NCI-H2196 (cell line): ENCODE results near the gene NXPH2.
"Not testable (repeated sequence)": the region's sequence is repeated elsewhere in the genome, so short reads cannot be mapped to it uniquely, and the experiment has no call there.

ENCODE experiments used
- DNase-seq: peaks from one replicate; lab custom pipeline; 2025; ENCODE audit not compliant: unreplicated experiment; lab: John Stamatoyannopoulos, UW

Gene NXPH2

DNA sequence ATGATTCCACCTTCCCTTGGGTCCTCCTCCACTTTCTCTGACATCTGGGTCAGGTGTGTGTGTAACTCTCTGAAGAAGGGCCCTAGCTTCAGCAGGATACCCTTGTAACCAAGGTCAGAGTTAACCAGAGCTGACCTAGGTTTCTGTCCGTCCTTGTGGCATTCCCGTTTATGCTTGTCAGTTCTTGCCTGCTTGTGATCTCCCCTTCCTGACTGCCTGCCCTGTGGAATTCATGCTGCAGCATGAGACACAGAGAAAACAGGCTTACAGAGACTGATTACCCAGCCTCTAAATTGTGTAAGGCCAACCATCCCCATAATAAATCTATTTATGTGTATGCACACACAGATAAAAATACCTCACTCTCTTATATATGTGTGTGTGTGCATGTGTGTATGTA, 22.8 kb downstream of the NXPH2 start:
- no peak for DNase-seq

DNA sequence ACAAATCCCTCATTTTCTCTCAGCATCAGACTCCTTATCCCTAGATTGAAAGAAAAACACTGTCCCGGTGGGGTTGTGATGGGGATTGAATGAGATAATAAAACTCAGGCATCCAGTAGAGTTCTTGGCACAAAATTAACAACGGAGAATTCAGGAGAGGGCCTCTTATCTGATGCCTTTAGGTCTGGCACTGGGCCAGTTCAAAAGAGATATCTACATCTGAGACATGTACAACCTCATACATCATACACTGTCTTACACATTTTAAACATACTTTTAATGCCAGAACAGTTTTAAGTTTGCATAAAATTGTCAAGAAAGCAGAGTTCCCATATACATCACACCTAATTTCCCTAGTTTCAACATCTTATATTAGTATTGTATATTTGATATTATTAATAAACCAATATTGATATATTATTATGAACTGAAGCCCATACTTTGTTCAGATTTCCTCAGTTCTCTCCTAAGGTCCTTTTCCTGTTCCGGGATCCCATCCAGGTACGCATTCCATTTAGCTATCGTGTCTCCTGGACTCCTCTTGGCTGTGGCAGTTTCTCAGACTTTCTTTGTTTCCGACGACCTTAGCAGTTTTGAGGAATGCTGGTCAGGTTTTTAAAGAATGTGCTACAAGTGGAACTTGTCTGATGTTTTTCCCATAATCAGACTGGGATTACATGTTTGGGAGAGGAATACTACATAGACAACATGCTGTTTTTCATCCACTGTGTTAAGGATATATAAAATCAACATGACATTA, 27.8 kb downstream of the NXPH2 start:
- no peak for DNase-seq

- DNase-seq, result no peak
These were observed 35.5 kb downstream of the NXPH2 start for GRCh38 chr2:138744713-138745112.

- DNase-seq, result no peak
These were observed 37.6 kb downstream of the NXPH2 start for GRCh38 chr2:138742441-138743057.

DNA sequence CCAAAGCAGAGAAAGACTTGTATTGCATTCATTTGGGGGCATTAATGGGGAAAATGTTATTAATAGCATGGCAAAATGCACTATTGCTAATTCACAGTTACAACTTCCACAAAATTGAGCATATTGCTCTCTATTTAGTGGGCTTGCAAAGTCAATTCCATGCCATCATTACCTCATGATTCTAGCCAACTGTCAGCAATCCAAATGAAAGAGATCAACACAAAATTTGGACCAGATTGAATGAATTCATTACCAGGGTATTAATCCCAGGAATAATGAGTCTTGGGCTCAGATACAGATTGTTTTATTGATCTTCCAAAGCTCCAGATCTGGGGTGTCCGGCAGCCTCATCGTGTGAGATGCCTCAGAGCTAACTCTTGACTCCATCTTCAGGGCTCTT, 38.3 kb downstream of the NXPH2 start:
- no peak for DNase-seq

- not testable (repeated sequence) for DNase-seq
These were observed 43.1 kb downstream of the NXPH2 start for GRCh38 chr2:138737009-138737554.

DNA sequence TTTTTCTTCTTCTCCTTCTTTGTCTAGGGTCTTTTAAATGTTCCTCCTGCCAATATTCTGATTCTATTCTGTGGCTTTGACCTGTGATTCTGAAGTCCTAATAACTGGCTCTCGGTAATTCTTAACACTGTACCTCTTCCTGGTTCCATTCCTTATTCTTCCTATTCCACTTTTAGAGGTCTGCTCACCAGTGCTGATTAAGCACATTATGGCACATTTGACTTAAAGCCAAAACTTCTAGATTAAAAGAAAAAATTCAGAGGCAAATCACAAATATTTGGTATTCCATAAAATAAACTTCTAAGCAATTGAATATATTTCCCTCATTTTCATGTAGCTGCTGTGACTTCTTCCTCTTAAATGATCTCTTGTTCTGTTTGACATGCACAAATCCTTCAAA, 47.5 kb downstream of the NXPH2 start:
- DNase-seq, result no peak

DNA sequence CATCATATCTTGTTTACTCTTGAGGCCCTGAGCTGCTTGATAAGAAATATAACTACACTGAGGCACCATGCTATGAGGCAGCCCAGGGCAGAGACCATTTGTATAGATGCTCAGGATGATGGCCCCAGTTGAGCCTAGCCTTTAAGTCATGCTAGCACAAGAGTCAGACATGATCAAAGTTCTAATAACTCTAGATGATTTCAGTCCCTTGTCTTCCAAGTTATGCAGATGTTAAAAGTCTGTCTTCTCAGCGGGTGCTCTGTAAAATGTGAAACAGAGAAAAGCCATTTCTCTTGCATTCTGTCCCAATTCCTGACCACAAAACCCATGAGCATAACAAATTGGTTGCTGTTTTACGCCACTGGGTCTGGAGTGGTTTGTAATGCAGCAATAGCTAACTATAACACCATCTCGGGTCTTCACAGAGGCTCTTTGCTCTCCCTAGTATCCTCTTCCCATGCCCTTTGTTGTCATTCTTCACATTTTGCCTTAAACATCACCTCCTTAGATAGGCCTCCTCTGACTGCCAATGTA, 49.6 kb downstream of the NXPH2 start:
- no peak for DNase-seq

DNA sequence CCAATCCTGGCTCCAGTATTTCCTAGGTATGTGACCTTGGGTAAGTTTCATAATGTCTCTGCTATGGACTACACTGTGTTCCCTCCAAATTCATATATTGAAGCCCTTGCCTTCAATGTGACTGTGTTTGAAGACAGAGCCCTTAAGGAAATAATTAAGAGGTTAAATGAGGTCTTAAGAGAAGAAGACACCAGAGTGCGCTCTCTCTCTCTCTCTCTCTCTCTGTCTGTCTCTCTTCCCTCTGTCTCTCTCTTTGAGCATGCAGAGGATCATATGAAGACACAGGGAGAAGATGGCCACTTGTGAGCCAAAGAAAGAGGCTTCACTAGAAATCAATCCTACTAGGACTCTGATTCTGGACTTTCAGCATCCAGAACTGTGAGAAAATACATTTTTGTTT, 52.2 kb downstream of the NXPH2 start:
- DNase-seq, result no peak

GRCh38 chr2:138726681-138727080, 53.5 kb downstream of the NXPH2 start:
- DNase-seq, result no peak

DNA sequence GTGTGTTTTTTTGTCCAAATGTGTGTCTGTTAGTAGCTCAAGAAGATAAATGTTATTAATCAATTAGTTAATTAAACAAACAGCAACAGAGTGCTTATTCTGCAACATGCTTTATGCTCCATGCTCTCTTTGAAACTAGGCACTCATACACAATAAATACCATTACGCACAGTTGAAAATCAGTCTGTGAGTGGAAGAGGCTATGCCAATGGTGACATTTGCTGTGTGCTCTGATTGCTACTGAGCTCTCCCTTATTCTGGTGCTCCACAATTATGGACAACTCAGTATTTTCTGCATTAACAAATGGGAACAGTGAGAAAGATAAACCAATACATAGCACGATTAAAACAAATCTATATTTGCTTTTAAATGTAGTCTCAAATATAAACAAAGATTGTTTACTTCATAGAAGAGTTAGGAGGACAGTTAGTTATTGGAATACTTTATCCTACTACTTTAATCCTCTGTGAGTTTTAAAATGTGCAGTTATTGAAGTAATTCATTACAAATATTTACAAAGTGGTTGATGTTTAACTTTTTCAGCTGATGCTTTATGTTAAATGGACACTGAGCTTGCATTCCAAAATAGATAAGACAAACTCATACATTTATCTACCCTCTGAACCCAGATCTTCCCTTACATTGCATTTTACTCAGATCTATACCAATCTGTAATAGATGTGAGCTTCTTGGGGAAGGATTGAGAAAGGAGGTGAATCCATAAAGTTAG, 55.3 kb downstream of the NXPH2 start:
- DNase-seq, result no peak

- no peak for DNase-seq
These were observed 55.9 kb downstream of the NXPH2 start for GRCh38 chr2:138724327-138724726.

DNA sequence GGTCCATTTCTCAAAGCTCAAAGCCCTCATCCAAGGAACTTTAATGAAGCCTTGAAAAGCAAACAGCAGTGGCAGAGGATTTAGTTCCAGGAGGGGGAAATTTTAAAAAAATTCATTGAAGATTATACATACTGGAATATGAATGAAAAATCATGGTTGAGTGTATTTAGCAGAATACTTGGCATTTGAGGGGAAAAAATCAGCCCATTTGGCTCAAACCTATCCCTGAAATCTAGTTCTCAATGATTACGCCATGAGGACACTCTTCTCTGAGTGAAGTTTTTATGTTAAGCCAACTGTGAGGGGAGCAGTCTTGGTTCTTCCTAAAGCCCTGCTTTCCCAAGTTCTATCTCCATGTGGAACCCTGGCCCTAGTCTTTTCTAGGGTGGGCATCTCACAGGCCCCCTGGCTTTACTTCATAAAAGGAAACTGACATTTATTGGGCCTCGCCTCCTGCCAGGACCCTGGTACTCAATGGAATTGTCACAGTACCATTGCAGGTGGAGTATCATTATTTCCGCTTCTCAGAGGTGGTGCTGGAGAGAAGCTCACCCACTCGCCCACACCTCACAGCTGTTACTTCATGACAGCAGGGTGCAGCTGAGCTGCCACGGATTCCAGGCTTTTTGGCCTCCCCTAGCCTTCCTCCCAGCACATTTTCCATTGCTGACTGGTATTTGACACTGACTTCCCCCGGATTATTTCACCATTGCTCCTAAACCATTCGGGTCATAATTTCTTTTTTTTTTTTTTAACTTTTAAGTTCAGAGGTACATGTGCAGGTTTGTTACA, 56.8 kb downstream of the NXPH2 start:
- no peak for DNase-seq

- DNase-seq, result no peak
These were observed 57.9 kb downstream of the NXPH2 start for GRCh38 chr2:138722316-138722715.

GRCh38 chr2:138720035-138720838, 60.0 kb downstream of the NXPH2 start:
- DNase-seq, result no peak

DNA sequence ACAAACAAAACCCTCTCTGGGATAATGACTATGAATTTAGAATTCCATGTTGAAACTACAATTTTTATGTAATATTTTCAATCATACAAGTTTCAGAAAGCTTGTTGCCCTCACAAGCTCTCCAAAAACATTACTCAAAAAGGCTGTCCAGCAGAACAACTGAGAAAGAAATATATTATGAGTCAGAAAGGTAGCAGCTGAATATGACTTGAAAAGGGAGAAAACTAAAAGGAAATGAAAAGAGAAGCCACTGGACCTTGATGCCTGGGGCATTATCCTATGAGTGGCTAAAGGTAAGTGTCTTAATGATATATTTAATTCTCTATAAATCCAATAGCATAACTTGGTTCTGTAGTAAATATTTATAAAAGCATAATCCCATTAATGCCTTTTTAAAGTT, 61.8 kb downstream of the NXPH2 start:
- no peak for DNase-seq

DNA sequence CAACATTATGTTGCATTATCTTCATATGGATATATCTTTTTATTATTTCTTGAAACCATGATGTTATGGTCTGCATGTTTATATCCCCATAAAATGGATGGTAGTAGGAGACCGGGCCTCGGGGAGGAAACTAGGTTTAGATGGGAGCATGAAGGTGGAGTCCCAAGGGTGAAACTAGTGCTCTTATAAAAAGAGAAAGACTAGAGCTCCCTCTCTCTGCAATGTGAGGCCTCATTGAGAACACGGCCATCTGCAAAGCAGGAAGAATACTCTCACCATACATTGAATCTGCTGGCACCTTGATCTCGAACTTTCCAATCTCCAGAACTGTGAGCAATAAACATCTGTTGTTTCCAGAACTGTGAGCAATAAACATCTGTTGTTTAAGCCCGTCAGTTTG, 64.0 kb downstream of the NXPH2 start:
- no peak for DNase-seq

- no peak for DNase-seq
These were observed 66.7 kb downstream of the NXPH2 start for GRCh38 chr2:138713504-138713903.

DNA sequence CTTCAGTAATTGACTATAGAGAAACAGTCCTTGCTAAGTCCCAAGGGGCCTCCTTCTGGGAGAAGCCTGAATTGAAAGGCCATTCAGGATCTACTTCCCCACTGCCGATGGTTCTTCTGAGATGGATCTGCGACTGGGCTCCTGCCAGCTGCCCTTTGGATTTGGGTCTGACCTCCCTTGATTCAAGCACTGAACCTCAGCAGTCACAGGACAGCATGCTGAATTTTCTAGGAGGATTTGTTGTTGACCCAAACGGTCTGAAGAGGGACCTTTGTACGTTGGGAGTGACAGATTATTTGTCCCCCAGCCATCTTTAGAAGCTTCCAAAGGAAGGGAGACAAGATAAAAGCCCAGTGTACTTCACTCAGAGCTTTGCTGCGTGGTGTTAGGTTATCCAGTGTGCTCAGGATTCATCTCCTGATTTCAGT, 67.1 kb downstream of the NXPH2 start:
- DNase-seq, result no peak
